Testis (tissue), 3 donors: Measurements from ENCODE around the gene AZU1. TPM values are rescaled to one million over a fixed set of nuclear protein-coding genes. Genes with fewer than 3 reads are reported as not detected.

ENCODE experiments used
- DNase-seq: peaks from one replicate; pipeline ENCODE4 v3.0.0-alpha.2; 2019
- H3K27ac ChIP-seq, 2 donors: fragments of 200-600 bp; sonication (generic); one replicate each; pipeline ENCODE4 v1.5.1; 2019
- H3K27me3 ChIP-seq: fragments of 200-600 bp; sonication (generic); one replicate; pipeline ENCODE4 v1.5.1; 2019
- H3K36me3 ChIP-seq: fragments of 200-600 bp; sonication (generic); one replicate; pipeline ENCODE4 v1.5.1; 2017; ENCODE audit warnings: low read depth; ENCODE audit errors: missing control alignments
- H3K4me1 ChIP-seq: fragments of 200-600 bp; sonication (generic); one replicate; pipeline ENCODE4 v1.5.1; 2019
- H3K4me3 ChIP-seq, 2 donors: fragments of 200-600 bp; sonication (generic); one replicate each; pipeline ENCODE4 v1.5.1; 2017 to 2019
- H3K9me3 ChIP-seq: fragments of 200-600 bp; sonication (generic); one replicate; pipeline ENCODE4 v1.5.1; 2017
- POLR2A ChIP-seq: fragments of 450-650 bp; IDR thresholded peaks from one replicate; pipeline ENCODE4 v1.6.1; 2017; ENCODE audit warnings: antibody characterized with exemption, mild to moderate bottlenecking, moderate library complexity
- WGBS, 2 donors: methylation state at CpG; one replicate each; pipeline ENCODE4 v1.1.5; 2018; 5-methylcytosine and 5-hydroxymethylcytosine counted together
- intact Hi-C: fragments of 100-400 bp; cut with DNase I; formaldehyde crosslinking; loops from one replicate; pipeline ENCODE4 v1.15.1; 2023; ENCODE audit warnings: low total_unique reads
- polyA plus RNA-seq: library from polyadenylated mRNA; stranded (reverse); fragments of 350-450 nt; fragmentation: Illumina TruSeq; extraction: RNeasy Lipid Tissue Mini Kit (QIAGEN cat#74804); gene quantifications from one replicate; pipeline ENCODE4 v1.2.3, GENCODE V29; 2014; ENCODE audit warnings: low read depth, low replicate concordance; ENCODE audit not compliant: insufficient read depth
- total RNA-seq, 2 donors: library from RNA; depleted of rRNA; stranded (reverse); fragments of >200 nt; gene quantifications; one replicate each; pipeline ENCODE4 v1.2.3, GENCODE V29; 2016
- TF ChIP-seq, protein P1 (sequence below), 3 experiments: fragments of 450-650 bp in 2 of 3; fragments of 200-600 bp in 1 of 3; sonication (generic) in 1 of 3; IDR thresholded peaks; one replicate each; pipeline ENCODE4 v1.5.1; 2016 to 2019; ENCODE audit warnings: antibody characterized with exemption in 3 of 3, mild to moderate bottlenecking in 2 of 3, moderate library complexity in 1 of 3

Gene AZU1
- total and polyA plus RNA-seq, 3 donors from 2014 or later: 1.4 to 5.8 (median 5.4) TPM

DNA sequence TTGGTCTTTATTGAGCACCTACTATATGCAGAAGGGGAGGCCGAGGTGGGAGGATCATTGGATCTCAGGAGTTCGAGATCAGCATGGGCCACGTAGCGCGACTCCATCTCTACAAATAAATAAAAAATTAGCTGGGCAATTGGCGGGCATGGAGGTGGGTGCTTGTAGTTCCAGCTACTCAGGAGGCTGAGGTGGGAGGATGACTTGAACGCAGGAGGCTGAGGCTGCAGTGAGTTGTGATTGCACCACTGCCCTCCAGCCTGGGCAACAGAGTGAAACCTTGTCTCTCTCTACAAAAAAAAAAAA is 35.6 kb downstream of the AZU1 start:
- 66 to 82% methylated on average over 6 to 7 of the region's 7 CpGs for WGBS, 2 donors
- DNase-seq: no peak
- H3K4me1 ChIP-seq: peaks cover 9% of the 10 kb centered on the region
- intact Hi-C loops: no loop called here
- no peak overlapping the region for H3K4me3 ChIP-seq
- no peak for TF ChIP-seq POLR2A
- TF ChIP-seq, protein P1, sequence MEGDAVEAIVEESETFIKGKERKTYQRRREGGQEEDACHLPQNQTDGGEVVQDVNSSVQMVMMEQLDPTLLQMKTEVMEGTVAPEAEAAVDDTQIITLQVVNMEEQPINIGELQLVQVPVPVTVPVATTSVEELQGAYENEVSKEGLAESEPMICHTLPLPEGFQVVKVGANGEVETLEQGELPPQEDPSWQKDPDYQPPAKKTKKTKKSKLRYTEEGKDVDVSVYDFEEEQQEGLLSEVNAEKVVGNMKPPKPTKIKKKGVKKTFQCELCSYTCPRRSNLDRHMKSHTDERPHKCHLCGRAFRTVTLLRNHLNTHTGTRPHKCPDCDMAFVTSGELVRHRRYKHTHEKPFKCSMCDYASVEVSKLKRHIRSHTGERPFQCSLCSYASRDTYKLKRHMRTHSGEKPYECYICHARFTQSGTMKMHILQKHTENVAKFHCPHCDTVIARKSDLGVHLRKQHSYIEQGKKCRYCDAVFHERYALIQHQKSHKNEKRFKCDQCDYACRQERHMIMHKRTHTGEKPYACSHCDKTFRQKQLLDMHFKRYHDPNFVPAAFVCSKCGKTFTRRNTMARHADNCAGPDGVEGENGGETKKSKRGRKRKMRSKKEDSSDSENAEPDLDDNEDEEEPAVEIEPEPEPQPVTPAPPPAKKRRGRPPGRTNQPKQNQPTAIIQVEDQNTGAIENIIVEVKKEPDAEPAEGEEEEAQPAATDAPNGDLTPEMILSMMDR (IDR thresholded peaks at IDR 0.05): no peak
- no peaks in the 10 kb centered on the region for H3K36me3 ChIP-seq
- no peaks in the 10 kb centered on the region for H3K9me3 ChIP-seq
- no peak overlapping the region for H3K27ac ChIP-seq
- H3K27me3 ChIP-seq: no peaks in the 10 kb centered on the region

DNA sequence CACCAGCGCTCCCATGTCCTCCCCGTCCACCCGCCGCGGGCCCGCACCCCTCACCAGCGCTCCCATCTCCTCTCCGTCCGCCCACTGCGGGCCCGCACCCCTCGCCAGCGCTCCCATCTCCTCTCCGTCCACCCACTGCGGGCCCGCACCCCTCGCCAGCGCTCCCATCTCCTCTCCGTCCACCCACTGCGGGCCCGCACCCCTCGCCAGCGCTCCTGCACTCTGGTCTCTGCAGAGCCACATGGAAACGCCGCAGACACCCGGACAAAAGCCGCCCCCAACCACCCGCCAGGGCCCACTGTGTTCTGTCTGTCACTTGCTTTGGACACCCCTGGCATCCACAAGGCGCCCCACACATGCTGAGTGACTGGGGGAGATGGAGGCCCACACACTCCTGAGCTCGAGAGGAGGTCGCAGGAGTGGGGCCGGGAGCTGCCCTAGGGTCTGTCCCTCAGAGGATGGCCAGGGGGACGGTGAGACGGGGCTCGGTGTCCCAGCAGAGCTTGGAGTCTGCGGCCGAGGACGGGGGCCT is 39.2 kb downstream of the AZU1 start:
- H3K36me3 ChIP-seq: no peaks in the 10 kb centered on the region
- peaks cover 23% of the 10 kb centered on the region for H3K4me1 ChIP-seq
- no peak for DNase-seq
- no peaks in the 10 kb centered on the region for H3K9me3 ChIP-seq
- no peak for TF ChIP-seq POLR2A
- TF ChIP-seq, protein P1 (IDR thresholded peaks at IDR 0.05): no peak
- 84 to 90% methylated on average over 23 to 36 of the region's 38 CpGs for WGBS, 2 donors
- no peak overlapping the region for H3K27ac ChIP-seq
- H3K27me3 ChIP-seq: no peaks in the 10 kb centered on the region
- H3K4me3 ChIP-seq: no peak overlapping the region
- intact Hi-C loops: no loop called here

DNA sequence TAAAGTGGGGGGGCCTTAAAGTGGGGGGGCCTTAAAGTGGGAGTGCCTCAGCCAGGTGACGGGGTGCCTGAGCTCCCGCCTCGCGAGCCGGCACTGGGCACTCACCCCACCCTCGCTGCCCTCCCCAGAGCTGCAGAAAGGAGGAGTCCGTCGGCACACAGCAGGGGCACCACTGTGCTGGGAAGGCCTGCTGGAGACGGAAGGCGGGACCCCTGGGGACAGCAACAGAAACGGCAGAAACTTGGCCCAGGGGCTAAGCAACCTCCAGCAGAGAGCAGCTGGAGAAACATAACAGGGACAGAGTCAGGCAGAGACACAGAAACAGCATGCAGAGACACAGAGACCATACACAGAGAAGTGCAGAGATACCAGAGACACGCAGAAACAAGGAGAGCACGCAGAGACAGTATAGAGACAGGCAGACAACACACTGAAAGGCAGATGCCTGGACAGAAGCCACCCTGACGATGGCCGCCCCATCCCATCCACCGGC is 39.7 kb downstream of the AZU1 start:
- TF ChIP-seq POLR2A: no peak
- TF ChIP-seq, protein P1 (IDR thresholded peaks at IDR 0.05): no peak
- WGBS, 2 donors: 76 to 79% methylated on average over 16 of the region's 16 CpGs
- no peaks in the 10 kb centered on the region for H3K36me3 ChIP-seq
- no peaks in the 10 kb centered on the region for H3K9me3 ChIP-seq
- H3K4me1 ChIP-seq: peaks cover 23% of the 10 kb centered on the region
- H3K27ac ChIP-seq: no peak overlapping the region
- DNase-seq: no peak
- intact Hi-C loops: no loop called here
- no peak overlapping the region for H3K4me3 ChIP-seq
- no peaks in the 10 kb centered on the region for H3K27me3 ChIP-seq

DNA sequence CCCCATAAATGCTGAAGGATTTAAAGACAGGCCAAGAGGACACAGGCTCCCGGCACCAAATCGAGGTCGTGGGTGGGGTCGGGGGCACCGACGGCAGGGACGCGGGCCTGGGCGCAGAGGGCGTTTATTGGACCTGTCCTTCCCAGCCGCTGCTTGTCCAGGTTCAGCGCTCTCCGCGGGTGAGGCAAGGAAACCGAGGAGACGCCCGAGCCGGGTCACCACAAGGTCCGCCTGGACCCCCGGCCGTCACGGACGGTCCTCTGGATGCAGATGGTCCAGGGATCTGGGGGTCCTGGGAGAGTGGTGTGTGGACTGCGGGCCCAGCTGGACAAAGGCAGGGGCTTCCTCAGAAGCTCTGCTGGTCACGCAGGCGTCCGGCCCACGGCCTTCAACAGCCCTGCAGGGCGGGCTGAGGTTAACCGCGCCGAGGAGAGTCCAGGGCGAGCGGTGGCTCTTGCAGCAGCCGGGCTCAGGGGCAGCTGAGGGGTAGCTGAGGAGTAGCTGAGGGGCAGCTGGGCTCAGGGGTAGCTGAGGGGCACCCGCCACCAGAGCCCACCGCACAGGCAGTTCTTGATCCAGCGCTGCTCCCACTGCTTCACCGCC is 40.3 kb downstream of the AZU1 start:
- Histone ChIP-seq H3K9me3 (no peaks in the 10 kb centered on the region), H3K27ac (peak overlapping the region in 1 of 2 donors; percentile 86), H3K4me3 (no peak overlapping the region), H3K36me3 (no peaks in the 10 kb centered on the region), H3K27me3 (no peaks in the 10 kb centered on the region), H3K4me1 (peaks cover 20% of the 10 kb centered on the region)
- TF ChIP-seq, protein P1 (IDR thresholded peaks at IDR 0.05): no peak
- no peak for TF ChIP-seq POLR2A
- 81 to 95% methylated on average over 6 to 37 of the region's 39 CpGs for WGBS, 2 donors
- intact Hi-C loops: no loop called here
- no peak for DNase-seq
